ENCODE measurements around the gene OR10T2. TPM values are rescaled to one million over a fixed set of nuclear protein-coding genes. Genes with fewer than 3 reads are reported as not detected.
"Not testable (repeated sequence)": the region's sequence is repeated elsewhere in the genome, so short reads cannot be mapped to it uniquely, and the experiment has no call there.

The OR10T2 gene, protein sequence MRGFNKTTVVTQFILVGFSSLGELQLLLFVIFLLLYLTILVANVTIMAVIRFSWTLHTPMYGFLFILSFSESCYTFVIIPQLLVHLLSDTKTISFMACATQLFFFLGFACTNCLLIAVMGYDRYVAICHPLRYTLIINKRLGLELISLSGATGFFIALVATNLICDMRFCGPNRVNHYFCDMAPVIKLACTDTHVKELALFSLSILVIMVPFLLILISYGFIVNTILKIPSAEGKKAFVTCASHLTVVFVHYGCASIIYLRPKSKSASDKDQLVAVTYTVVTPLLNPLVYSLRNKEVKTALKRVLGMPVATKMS
- not detected in 2 replicates for total RNA-seq (2014; rRNA removed; shearing (Covaris generic))
- not detected in 2 replicates for polyA plus RNA-seq (2014; cell fraction: nucleus; rRNA removed)

DNA sequence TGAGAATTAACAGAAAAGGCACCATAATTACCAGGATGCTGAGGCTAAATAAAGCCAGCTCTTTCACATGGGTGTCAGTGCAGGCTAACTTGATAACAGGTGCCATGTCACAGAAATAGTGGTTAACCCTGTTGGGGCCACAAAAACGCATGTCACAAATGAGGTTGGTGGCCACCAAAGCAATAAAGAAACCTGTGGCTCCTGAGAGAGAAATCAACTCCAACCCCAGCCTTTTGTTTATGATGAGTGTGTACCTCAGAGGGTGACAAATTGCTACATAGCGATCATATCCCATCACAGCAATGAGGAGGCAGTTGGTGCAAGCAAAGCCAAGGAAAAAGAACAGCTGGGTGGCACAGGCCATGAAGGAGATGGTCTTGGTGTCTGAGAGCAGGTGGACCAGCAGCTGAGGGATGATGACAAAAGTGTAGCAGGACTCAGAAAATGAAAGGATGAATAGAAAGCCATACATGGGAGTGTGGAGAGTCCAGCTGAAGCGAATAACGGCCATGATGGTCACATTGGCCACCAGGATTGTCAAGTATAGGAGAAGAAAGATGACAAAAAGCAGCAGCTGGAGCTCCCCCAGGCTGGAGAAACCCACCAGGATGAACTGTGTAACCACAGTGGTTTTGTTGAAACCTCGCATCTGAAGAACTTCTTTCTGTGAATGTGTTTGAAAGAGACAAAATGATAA is at the start of gene OR10T2:
Gene OR10T2 (minus strand): TSS at position 649 of the 697 bp plus-strand sequence. CDS start 0 bp downstream, at position 649.
- DNase-seq (ENCODE audit: extremely low read depth, low read depth) = no peak

DNA sequence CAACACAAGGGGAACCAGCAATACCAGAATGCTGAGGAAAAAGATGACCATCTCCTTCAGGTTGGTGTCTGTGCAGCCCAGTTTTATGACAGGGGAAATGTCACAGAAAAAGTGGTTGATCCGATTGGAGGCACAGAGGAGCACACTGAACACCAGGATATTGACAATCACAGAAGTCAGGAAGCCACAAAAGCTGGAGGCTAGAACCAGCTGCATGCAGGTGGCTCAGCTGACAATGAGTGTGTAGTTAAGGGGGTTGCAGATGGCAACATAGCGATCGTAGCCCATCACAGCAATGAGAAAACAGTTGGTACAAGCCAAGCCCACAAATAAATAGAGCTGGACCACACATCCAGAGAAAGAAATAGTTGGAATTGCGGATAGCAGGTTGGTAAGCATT is 46.1 kb upstream of the OR10T2 start:
- no peak for DNase-seq (ENCODE audit: extremely low read depth, low read depth)

DNA sequence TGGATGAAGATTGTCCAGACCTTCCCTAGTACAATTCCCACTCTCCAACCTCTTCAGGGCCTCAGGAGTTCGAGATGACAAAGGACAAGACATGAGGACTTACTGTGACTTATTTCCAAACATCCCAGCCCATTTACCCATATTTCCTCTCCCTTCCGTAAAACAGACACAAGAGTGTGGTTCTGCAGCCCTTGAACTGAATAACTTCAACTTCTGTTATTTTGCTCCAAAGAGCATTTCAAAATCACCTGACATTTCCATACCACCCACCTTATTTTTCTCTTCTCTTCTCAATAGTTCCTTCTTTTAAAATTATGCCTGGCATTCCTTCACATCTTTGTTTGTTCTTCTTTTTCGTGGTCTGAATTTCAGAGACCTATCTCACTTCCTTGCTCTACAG is 35.5 kb upstream of the OR10T2 start:
- no peak for DNase-seq (ENCODE audit: extremely low read depth, low read depth)

DNA sequence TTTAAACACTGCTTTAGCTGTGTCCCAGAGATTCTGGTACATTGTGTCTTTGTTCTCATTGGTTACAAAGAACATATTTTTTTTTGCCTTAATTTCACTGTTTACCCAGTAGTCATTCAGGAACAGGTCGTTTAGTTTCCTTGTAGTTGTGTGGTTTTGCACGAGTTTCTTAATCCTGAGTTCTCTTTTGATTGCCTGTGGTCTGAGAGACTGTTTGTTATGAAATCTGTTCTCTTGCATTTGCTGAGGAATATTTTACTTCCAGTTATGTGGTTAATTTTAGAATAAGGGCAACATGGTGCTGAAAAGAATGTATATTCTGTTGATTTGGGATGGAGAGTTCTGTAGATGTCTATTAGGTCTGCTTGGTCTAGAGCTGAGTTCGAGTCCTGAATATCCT is 30.9 kb upstream of the OR10T2 start:
- DNase-seq (ENCODE audit: extremely low read depth, low read depth) = not testable (repeated sequence)

DNA sequence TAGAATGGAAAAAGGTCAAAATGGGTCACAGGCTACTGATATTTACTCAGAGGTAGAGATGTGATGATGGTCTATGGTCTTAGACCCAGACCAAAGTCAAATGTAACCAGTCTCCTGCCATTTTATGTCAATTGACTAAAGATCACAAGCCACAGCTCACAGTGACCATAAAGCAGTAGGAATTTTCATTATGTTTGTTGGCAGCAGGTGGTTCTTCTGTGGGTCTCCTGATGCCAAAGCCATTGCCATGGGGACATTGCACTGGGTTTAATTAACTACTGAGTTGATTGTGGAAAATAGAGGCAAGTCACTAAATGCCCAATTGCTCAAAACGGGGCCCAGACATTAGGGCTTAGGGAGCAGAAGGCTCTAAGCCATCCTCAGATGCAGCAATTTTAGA is 26.9 kb upstream of the OR10T2 start, which contains the start of gene OR10K2:
Gene OR10K2 (minus strand): TSS at position 101 of the 400 bp plus-strand sequence. CDS start 5,371 bp downstream, outside the sequence.
- DNase-seq (ENCODE audit: extremely low read depth, low read depth) = no peak

DNA sequence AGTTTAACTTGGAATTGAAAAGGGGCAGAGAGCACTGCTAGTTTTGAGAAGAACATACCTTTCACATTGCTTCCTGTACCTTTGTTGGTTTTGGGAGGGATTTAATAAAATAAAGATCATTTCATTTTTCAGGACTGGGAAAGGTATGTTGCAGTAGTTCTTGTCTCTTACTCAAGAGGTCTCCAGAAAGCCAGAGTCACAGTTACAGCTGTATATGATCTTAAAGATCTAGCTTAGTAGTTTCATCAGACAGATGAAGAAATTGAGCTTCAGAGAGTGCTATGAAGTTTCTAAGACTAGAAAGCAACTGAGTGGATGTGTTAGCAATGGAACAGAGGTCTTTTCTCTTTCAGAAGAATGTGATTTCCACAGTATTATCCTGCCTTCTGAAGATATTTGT is 25.8 kb upstream of the OR10T2 start:
- no peak for DNase-seq (ENCODE audit: extremely low read depth, low read depth)

DNA sequence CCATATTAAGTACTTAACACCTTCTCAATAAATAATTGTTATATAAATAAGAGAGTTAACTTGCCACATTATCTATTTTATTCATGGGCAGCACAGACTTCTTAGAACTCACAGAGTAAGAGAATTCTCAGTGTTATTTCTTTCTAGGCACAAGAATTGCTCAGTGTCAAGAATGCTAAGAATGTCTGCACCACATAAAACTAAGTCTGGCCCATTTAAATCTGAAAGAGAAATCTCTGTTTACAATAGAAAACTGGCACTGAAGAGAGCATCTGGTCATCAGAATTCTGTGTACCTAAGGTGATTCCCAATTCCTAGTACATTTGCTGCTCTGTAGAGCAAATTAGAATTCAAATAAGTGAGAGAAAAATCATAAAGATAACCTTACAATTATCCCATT is 22.9 kb upstream of the OR10T2 start:
- DNase-seq (ENCODE audit: extremely low read depth, low read depth) = no peak

DNA sequence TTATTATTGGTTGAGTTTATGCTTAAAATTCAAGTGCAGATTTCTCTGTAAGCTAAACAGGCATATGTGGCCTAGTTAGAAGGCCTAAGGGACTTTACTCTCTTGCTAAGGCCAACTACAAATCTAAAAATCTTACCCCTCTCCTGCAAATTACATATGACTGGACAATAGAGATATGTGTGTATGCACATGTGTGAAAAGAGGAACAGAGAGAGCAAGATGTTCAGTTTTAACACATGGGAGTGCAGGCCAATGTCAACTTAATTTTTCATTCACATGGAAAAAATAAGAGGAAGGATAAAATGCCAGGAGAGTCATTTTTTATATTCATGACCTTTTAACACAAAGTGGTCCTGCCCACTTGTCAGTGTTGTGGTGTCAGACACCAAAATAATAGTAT is 18.3 kb upstream of the OR10T2 start:
- DNase-seq (ENCODE audit: extremely low read depth, low read depth) = no peak

DNA sequence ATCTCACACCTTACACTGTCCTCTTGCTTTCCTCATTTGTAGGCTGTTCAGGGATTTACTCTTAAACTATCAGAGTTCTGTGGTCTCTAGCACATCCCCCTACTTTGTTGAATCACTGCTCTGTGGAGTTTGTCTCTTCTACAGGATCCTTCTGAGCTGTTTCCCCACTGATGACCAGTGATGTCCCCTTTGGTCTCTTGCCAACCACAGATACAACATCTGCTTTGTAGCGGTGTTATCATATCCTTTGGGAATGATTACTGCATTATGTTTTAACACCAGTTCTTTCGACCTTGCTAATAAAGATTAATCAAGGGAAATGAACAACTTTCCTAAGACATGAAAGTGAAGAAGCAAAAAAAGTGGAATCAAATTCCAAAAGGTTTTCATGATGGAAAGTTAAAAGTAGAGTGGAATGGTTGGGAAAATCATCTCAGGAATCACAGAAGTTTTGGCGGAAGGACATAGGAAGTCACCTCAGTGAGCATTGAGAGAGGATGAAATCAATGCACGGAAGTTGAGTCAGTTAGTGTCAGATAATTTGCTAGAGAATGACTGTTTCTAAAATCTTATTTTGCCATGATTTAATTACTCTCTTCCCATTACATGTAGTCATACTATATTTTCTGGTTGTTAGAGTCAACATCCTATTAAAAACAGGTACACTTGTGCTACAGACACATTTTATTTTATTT is 15.5 kb upstream of the OR10T2 start:
- DNase-seq (ENCODE audit: extremely low read depth, low read depth) = no peak

DNA sequence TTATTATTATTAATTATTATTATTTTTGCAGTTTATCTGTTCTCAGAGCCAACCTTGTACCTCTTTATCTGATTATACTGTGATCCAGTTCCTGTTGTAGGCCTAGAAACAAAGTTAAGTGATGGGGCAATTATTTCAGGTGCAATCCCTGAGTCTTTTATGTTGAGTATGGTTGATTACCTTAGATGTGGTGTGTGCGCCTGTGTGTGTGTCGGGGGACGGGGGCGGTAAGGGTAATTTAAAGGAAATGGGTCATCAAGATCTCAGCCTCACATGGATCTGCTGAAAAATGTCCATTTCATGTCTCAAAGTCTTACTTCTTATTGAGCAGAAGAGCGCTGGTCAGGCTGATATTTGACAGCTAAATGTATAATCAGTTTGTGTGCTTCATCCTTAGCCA is 7.8 kb upstream of the OR10T2 start:
- DNase-seq (ENCODE audit: extremely low read depth, low read depth) = no peak

DNA sequence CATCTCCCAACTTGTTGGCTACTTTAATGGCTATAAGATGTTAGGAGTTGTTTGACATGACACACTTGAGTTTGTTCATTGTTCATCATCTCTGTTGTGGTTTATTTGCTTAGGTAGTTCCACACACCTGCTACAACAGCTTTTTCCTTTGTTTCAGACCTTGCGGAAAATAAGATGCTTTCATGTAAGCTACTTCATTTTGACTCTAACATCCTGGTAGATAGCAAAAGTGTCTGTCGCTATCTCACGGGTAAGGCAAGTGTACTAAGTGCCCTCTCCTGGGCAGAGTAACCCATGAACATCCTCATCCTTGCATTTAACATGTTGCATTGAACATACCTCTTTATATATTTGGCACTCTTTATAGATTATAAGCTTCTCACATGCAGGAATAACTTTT is 1.6 kb upstream of the OR10T2 start:
- DNase-seq (ENCODE audit: extremely low read depth, low read depth) = no peak

DNA sequence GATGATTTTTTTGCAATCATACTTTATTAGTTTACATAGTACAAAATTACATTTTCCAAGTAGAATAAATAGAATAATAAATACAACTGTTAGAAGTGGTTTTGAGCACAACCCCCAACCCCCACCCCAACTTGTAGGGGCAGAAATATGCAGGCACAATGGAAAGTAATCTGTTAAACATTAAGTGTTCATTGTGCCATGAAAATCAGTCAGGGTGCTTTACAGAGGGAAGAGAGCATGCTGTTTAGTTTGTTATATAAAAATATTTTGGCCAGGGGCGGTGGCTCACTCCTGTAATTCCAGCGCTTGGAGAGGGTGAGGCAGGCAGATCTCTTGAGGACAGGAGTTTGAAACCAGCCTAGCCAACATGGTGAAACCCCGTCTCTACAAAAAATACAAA is 2.6 kb downstream of the OR10T2 start:
- no peak for DNase-seq (ENCODE audit: extremely low read depth, low read depth)

DNA sequence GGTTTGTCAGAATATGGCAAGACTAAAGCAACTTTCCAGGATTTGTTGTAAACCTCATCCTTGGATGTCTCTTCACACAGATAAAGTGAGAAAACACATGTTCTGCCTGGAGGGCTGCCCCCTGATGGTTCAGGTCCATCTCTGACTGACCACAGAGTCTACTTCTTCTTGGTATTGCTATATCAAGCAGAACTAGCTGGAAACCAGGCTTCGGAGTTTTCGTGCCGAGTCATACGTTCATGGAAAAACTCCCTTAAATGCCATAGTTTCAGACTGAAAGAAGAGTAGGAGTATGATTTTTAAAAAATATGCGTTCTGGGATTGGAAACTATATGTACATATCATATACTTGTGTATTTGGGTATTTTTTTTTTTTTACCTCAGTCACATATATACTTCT is 5.8 kb downstream of the OR10T2 start:
- no peak for DNase-seq (ENCODE audit: extremely low read depth, low read depth)

DNA sequence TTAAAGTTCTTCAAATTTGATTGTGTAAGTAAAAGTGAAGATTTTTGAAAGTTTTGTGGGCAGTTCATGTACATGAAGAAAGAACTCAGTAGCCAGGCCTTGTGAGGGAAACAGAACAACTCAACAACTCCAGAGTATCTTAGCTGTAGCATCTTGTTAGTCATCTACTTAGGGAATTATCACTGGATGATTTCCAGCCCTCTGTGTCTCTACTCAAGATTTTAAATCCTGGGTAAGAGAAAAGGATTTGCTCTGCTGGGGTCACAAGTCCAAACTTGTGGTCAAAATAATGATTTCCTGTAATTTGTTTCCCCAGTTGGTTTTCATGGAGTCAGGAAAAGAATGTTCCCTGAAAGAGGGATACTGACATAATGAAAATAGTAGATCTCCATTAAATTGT is 8.2 kb downstream of the OR10T2 start:
- no peak for DNase-seq (ENCODE audit: extremely low read depth, low read depth)

DNA sequence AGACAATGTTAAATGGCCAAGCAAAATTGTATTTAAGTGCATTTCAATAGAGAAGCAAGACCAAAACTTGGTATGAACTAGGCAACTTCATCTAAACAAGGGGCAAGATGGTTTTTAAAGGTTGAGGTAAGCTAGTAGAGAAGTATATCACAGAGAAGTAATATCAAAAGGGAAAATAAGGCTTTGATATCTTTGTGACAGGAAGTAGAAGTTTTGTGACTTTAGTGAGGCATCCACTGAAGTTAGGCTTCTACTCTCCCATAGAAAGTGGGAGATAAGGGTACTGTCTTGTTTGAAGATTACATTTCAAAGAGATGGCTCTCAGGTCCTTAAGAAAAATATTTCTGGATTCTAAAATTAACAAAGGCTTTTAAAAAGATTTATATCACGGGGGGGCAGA is 8.9 kb downstream of the OR10T2 start:
- no peak for DNase-seq (ENCODE audit: extremely low read depth, low read depth)

DNA sequence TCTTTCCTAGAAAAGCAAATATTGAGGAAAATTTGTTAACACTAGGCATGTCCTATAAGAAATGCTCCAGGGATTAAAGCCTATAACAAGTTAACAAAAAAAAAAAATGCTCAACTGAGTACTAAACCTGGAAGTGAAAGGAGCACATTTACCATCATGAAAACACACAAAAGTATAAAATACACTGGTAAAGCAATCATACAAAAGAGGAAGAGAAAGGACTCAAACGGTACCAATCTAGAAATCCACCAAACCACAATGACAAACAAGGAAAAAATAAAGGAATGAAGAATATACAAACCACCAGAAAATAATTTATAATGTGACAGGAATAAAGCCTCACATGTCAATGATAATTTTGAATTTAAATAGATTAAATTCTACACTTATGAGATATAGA is 24.4 kb downstream of the OR10T2 start:
- DNase-seq (ENCODE audit: extremely low read depth, low read depth) = no peak

DNA sequence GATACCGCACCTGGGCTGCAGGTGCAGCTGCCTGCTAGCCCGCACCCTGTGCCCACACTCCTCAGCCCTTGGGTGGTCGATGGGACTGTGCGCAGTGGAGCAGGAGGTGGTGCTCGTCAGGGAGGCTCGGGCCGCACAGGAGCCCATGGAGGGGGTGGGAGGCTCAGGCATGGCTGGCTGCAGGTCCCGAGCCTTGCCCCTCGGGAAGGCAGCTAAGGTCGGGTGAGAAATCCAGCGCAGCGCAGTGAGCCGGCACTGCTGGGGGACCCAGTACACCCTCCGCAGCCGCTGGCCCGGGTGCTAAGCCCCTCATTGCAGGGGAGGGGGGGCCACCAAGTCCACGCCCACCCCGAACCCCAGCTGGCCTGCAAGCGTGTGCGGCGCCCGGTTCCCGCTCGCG is 25.2 kb downstream of the OR10T2 start:
- DNase-seq (ENCODE audit: extremely low read depth, low read depth) = not testable (repeated sequence)

DNA sequence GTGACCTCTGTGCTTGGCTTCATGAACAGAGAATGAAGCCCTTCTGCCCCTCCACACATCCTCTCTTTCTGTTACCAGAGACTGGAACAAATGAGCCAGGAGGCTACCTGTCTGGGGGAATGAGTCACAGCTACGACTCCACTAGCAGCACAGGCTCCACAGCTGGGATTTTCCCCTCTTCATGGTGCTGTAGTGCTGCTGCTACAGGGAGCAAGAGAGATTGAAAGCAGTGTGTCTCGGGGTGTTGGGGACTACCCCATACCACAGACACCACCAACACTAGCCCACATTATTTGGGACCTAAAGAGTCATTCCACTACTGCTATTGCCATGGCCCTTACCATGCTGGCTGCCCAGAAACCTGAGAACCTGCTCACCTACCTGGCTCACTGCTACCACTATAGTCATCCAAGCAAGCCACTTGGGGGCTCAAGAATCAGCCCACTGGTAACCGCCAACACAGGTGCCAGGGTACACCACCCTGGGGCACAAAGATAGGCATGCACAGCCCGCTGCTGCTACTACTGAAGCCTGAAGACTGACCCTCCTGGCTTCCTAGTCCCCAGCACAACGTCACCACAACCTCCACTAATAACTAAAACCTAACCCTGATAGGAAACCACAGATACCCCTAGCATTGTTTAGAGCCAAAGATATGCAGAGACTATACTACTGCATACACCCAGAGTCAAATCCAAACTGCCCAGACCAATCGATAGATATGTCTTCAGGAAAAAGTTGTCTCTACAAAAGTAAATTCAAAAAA is 27.9 kb downstream of the OR10T2 start:
- no peak for DNase-seq (ENCODE audit: extremely low read depth, low read depth)

DNA sequence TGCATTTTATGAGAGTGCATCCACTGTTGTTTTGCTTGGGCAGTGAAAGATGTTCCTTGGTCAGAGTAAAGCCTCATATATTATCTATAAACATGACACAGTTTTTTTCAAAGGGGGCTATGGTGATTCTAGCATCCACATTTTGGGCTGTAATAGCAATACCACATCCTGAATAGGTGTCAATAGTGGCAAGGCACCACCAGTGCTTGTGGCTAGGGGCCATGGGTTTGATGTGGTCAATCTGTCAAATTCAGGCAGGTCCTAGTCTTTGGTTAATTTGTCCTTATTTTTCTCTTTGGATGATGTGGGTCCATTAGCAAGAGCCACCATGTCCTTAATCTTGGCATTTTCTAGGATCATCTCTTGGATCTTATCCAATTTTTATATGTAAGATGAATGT is 32.5 kb downstream of the OR10T2 start:
- no peak for DNase-seq (ENCODE audit: extremely low read depth, low read depth)

DNA sequence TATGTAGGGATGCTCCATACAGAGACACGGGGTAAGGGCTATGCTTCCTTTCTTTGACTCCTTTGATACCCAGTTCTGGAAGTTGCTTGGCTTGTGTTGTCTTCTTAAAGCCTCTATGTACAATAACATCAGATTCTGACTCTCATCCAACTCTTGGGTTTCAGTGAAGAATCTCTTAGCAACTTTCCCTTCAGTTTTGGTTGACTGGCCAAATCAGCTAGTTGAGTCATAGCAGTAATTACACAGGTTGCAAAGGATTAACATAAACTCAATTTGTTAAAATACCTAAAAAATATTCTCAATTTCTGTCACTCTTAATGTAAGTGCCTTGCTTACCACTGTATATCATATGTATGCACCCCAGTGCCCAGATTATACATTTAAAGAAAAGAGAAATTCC is 36.3 kb downstream of the OR10T2 start:
- no peak for DNase-seq (ENCODE audit: extremely low read depth, low read depth)

DNA sequence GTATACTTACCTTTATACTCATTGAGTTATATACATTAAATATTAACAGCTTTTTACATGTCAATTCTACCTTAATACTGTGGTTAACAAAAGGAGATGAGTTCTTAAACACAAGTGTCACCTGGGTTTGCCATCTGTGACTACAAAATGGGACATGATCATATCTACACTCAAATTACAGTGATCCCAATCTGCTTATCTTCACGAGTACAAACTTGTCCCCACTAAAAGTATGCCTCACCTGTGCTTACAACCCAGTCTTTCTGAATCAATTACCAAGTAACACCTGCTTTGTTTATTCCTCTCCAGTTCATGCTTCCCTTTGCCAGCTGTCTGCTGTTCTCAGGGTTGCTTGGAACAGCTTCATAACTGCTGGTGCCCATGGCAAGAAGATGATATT is 36.8 kb downstream of the OR10T2 start:
- DNase-seq (ENCODE audit: extremely low read depth, low read depth) = no peak

Measured in NCI-H460 (cell line).